GM12878 (cell line): Measurements from ENCODE around the gene CMSS1.

Experiments used
- JUND ChIP-seq: IDR thresholded peaks from 2 replicates; pipeline ENCODE4 v1.6.1; 2012; ENCODE audit warnings: low read depth, mild to moderate bottlenecking, low read length, improper control_type of control experiment, moderate library complexity
- NFIC ChIP-seq: IDR thresholded peaks from 2 replicates; pipeline ENCODE4 v1.6.1; 2012; ENCODE audit warnings: low read depth, mild to moderate bottlenecking, inconsistent platforms, low read length, moderate library complexity
- POLR2AphosphoS5 ChIP-seq: IDR thresholded peaks from 2 replicates; pipeline ENCODE4 v1.6.1; 2011; ENCODE audit warnings: mild to moderate bottlenecking, low read length, inconsistent platforms
- SP1 ChIP-seq: IDR thresholded peaks from one replicate; pipeline ENCODE4 v1.6.1; 2011; ENCODE audit warnings: low read depth, low read length
- TF ChIP-seq, protein P1 (sequence below), 3 experiments: IDR thresholded peaks in 2 of 3; conservative IDR thresholded peaks in 1 of 3; 2 replicates each; pipeline ENCODE4 v1.5.1; 2011; ENCODE audit warnings: low read depth in 3 of 3, low read length in 3 of 3, mild to moderate bottlenecking in 3 of 3, control low read depth in 2 of 3, moderate library complexity in 2 of 3, inconsistent platforms in 1 of 3, mixed read lengths in 1 of 3; ENCODE audit not compliant: control insufficient read depth in 2 of 3, insufficient read depth in 1 of 3; ENCODE audit errors: extremely low read depth in 1 of 3

GRCh38 chr3:100045696-100046095 is 228.0 kb downstream of the CMSS1 start:
- TF ChIP-seq POLR2AphosphoS5: no peak
- TF ChIP-seq, protein P1, sequence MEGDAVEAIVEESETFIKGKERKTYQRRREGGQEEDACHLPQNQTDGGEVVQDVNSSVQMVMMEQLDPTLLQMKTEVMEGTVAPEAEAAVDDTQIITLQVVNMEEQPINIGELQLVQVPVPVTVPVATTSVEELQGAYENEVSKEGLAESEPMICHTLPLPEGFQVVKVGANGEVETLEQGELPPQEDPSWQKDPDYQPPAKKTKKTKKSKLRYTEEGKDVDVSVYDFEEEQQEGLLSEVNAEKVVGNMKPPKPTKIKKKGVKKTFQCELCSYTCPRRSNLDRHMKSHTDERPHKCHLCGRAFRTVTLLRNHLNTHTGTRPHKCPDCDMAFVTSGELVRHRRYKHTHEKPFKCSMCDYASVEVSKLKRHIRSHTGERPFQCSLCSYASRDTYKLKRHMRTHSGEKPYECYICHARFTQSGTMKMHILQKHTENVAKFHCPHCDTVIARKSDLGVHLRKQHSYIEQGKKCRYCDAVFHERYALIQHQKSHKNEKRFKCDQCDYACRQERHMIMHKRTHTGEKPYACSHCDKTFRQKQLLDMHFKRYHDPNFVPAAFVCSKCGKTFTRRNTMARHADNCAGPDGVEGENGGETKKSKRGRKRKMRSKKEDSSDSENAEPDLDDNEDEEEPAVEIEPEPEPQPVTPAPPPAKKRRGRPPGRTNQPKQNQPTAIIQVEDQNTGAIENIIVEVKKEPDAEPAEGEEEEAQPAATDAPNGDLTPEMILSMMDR (IDR thresholded peaks at IDR 0.05 in 2 of 3, conservative IDR thresholded peaks at IDR 0.05 in 1 of 3; ENCODE audit: control insufficient read depth in 2 of 3, extremely low read depth in 1 of 3, insufficient read depth in 1 of 3, low read depth in 3 of 3, low read length in 3 of 3): no peak
- TF ChIP-seq NFIC: no peak
- no peak for TF ChIP-seq JUND
- TF ChIP-seq SP1: no peak
